ENCODE measurements around the gene CATSPER3. TPM values are rescaled to one million over a fixed set of nuclear protein-coding genes. Genes with fewer than 3 reads are reported as not detected.
A peak's percentile ranks its signal among the peaks of the same experiment; 100 is the strongest.

Gene CATSPER3
- total and polyA plus RNA-seq, 2 experiments from 2014 or later: 0.11 to 0.14 TPM

DNA sequence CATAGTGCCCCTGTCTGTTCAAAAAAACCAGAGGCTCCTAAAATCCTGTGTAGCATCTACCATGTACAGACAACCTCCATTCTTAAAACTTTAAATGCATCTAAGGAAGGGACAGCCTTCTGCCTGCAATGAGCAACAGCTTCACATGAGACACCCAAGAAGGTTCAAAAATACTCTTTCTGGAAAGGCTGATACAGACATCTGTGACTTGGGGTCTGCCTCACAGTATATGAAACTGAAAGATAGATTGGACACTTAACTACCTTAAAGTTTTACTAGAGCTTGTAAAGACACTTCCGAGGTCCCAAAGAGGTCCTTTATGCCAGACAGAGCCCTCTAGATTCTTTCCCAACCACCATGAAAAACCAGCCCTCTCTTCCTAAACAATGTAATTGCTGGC, 28.2 kb upstream of the CATSPER3 start:
- DNase-seq: no peak
- no peaks in the 10 kb centered on the region for H3K4me1 ChIP-seq (ENCODE audit: insufficient read depth)
- no peaks in the 10 kb centered on the region for H3K79me2 ChIP-seq (ENCODE audit: insufficient read depth)
- in situ Hi-C loops (cut with MboI): no loop called here
- H4K20me1 ChIP-seq (ENCODE audit: insufficient read depth): no peaks in the 10 kb centered on the region
- no peaks in the 10 kb centered on the region for H3F3A ChIP-seq (ENCODE audit: insufficient read depth)
- H3K36me3 ChIP-seq (ENCODE audit: low read depth): 0 out of 2 replicates have a peak, but pooled peaks cover 9% of the 10 kb centered on the region
- H3K4me2 ChIP-seq (ENCODE audit: unreplicated experiment): no peak overlapping the region
- no peak overlapping the region for H3K9ac ChIP-seq
- TF ChIP-seq EZH2 (IDR thresholded peaks at IDR 0.05; ENCODE audit: insufficient read depth, poor library complexity, severe bottlenecking) (no peak), EZH2phosphoT487 (IDR thresholded peaks at IDR 0.05; ENCODE audit: insufficient read depth, low read depth) (no peak)
- H3K4me3 ChIP-seq: no peak overlapping the region
- H3K27me3 ChIP-seq (replicated peaks; ENCODE audit: insufficient read depth): no peaks in the 10 kb centered on the region
- no peak overlapping the region for H2AFZ ChIP-seq
- no peak overlapping the region for H3K27ac ChIP-seq
- WGBS, 2 experiments (ENCODE audit: low coverage in 1 of 2, low lambda C conversion rate in 2 of 2, missing lambda C conversion rate in 2 of 2): 88 to 89% methylated on average over 1 of the region's 1 CpG
- H3K9me3 ChIP-seq (ENCODE audit: low read depth): no peaks in the 10 kb centered on the region
- H3K9me2 ChIP-seq (ENCODE audit: insufficient read depth): no peaks in the 10 kb centered on the region

DNA sequence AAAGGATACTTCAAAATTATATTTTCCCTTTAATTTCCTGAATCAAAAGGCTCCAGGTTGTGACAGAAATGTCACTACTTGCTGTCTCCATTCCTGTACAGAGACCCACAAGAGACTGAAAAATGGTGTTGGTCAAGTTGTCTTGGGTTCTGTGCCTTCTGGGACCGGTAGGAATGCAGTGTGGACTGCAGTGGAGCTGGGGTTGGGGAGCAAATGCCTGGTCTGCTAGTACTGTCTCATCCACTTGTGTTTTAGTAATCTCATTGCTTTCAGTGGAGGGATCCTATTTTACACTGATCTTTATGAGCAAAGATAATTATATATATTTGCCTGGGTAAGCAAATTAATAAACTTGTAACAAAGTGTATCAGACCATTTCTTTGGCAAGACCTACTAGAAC, 24.2 kb upstream of the CATSPER3 start:
- no peaks in the 10 kb centered on the region for H3K27me3 ChIP-seq (replicated peaks; ENCODE audit: insufficient read depth)

DNA sequence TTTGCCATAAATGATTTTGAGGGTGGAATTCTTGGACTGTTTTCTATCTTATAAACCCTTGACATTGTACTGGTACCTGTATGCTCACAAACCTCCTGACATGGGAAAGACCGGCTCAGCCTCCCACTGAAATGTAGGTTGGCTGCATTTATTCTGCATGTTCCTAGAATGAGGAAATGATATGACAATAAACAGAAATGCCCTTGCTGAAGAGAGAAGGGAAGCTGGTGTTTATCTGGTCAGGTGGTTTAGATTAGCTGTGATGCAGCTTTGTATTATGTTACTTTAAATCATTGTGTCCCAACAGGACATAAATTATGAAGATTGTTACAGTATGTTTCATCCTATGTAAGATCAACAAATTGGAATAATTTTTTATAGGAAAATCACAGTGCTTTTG, 23.1 kb upstream of the CATSPER3 start:
- Histone ChIP-seq H2AFZ (no peak overlapping the region), H3K4me3 (no peak overlapping the region), H3K9me2 (ENCODE audit: insufficient read depth) (no peaks in the 10 kb centered on the region), H3K36me3 (ENCODE audit: low read depth) (no peaks in the 10 kb centered on the region), H4K20me1 (ENCODE audit: insufficient read depth) (no peaks in the 10 kb centered on the region), H3K9ac (no peak overlapping the region), H3K9me3 (ENCODE audit: low read depth) (no peaks in the 10 kb centered on the region), H3K27ac (no peak overlapping the region), H3K4me2 (ENCODE audit: unreplicated experiment) (no peak overlapping the region), H3K27me3 (replicated peaks; ENCODE audit: insufficient read depth) (no peaks in the 10 kb centered on the region), H3K4me1 (ENCODE audit: insufficient read depth) (no peaks in the 10 kb centered on the region), H3K79me2 (ENCODE audit: insufficient read depth) (no peaks in the 10 kb centered on the region), H3F3A (ENCODE audit: insufficient read depth) (no peaks in the 10 kb centered on the region)
- TF ChIP-seq EZH2 (IDR thresholded peaks at IDR 0.05; ENCODE audit: insufficient read depth, poor library complexity, severe bottlenecking) (no peak), EZH2phosphoT487 (IDR thresholded peaks at IDR 0.05; ENCODE audit: insufficient read depth, low read depth) (no peak)
- in situ Hi-C loops (cut with MboI): no loop called here
- DNase-seq: no peak
- WGBS, 2 experiments (ENCODE audit: low coverage in 1 of 2, low lambda C conversion rate in 2 of 2, missing lambda C conversion rate in 2 of 2): 0 to 9% methylated on average over 1 of the region's 1 CpG

More for the DNA sequence above, 24.2 kb upstream of the CATSPER3 start:
- TF ChIP-seq EZH2 (IDR thresholded peaks at IDR 0.05; ENCODE audit: insufficient read depth, poor library complexity, severe bottlenecking) (no peak), EZH2phosphoT487 (IDR thresholded peaks at IDR 0.05; ENCODE audit: insufficient read depth, low read depth) (no peak)
- Histone ChIP-seq H3K4me2 (ENCODE audit: unreplicated experiment) (no peak overlapping the region), H3K4me3 (no peak overlapping the region), H2AFZ (no peak overlapping the region), H3K36me3 (ENCODE audit: low read depth) (no peaks in the 10 kb centered on the region), H3K9me3 (ENCODE audit: low read depth) (no peaks in the 10 kb centered on the region), H3K79me2 (ENCODE audit: insufficient read depth) (no peaks in the 10 kb centered on the region), H3K27ac (no peak overlapping the region), H3K9ac (no peak overlapping the region), H3F3A (ENCODE audit: insufficient read depth) (no peaks in the 10 kb centered on the region), H3K9me2 (ENCODE audit: insufficient read depth) (no peaks in the 10 kb centered on the region), H4K20me1 (ENCODE audit: insufficient read depth) (no peaks in the 10 kb centered on the region), H3K4me1 (ENCODE audit: insufficient read depth) (no peaks in the 10 kb centered on the region)
- in situ Hi-C loops (cut with MboI): no loop called here
- 63 to 65% methylated on average over 1 of the region's 1 CpG for WGBS, 2 experiments (ENCODE audit: low coverage in 1 of 2, low lambda C conversion rate in 2 of 2, missing lambda C conversion rate in 2 of 2)
- no peak for DNase-seq

DNA sequence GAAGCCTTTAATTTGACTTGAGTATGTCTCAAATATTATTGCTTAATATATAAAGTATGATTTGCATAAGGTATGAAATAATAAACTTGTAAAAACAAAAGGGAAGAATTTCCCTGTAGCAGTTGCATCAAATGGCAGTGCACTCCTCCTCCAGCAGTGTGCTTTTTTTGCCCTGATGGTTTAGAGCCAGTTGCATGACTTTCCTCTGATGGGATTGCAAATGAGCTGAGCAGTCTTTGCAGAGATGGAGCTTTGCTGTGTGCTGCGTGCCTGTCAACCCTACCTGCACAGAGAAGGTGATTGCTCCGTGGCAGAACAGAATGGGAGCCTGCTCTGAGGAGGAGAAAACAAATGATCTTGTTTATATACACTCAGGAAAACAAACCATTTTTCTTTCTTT, 22.7 kb upstream of the CATSPER3 start:
- 93 to 96% methylated on average over 2 of the region's 2 CpGs for WGBS, 2 experiments (ENCODE audit: low coverage in 1 of 2, low lambda C conversion rate in 2 of 2, missing lambda C conversion rate in 2 of 2)
- DNase-seq: peak; percentile 1
- Histone ChIP-seq H3K9me2 (ENCODE audit: insufficient read depth) (no peaks in the 10 kb centered on the region), H3K9ac (no peak overlapping the region), H3K27ac (no peak overlapping the region), H3F3A (ENCODE audit: insufficient read depth) (no peaks in the 10 kb centered on the region), H3K27me3 (replicated peaks; ENCODE audit: insufficient read depth) (no peaks in the 10 kb centered on the region), H3K4me3 (no peak overlapping the region), H4K20me1 (ENCODE audit: insufficient read depth) (no peaks in the 10 kb centered on the region), H3K36me3 (ENCODE audit: low read depth) (no peaks in the 10 kb centered on the region), H2AFZ (no peak overlapping the region), H3K79me2 (ENCODE audit: insufficient read depth) (no peaks in the 10 kb centered on the region), H3K4me2 (ENCODE audit: unreplicated experiment) (no peak overlapping the region), H3K4me1 (ENCODE audit: insufficient read depth) (no peaks in the 10 kb centered on the region), H3K9me3 (ENCODE audit: low read depth) (no peaks in the 10 kb centered on the region)
- in situ Hi-C loops (cut with MboI): no loop called here
- TF ChIP-seq EZH2 (IDR thresholded peaks at IDR 0.05; ENCODE audit: insufficient read depth, poor library complexity, severe bottlenecking) (no peak), EZH2phosphoT487 (IDR thresholded peaks at IDR 0.05; ENCODE audit: insufficient read depth, low read depth) (no peak)

DNA sequence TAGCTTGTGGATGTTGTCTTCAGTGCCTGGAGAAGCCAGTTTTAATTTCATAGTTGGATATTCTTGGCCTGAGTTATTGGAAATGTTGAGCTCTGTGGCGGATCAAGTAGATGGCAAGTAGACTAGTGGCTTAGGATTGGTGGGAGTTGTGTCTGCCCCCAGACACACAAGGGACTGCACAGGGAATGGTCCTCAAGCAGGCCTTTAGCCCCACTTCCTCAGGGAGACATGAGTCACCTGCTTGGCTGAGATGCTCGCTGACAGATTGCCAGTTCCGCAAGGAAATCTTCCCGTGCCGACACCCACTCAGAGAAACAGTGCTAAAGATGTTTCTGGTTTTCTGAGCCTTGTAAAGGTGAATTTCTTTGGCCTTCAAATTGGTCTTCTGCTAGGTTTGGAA, 18.8 kb upstream of the CATSPER3 start:
- Histone ChIP-seq H3K36me3 (ENCODE audit: low read depth) (no peaks in the 10 kb centered on the region), H3K9me2 (ENCODE audit: insufficient read depth) (no peaks in the 10 kb centered on the region), H2AFZ (no peak overlapping the region), H3K9ac (no peak overlapping the region), H3K4me1 (ENCODE audit: insufficient read depth) (no peaks in the 10 kb centered on the region), H3K4me2 (ENCODE audit: unreplicated experiment) (no peak overlapping the region), H3K9me3 (ENCODE audit: low read depth) (no peaks in the 10 kb centered on the region), H3K4me3 (no peak overlapping the region), H4K20me1 (ENCODE audit: insufficient read depth) (no peaks in the 10 kb centered on the region), H3F3A (ENCODE audit: insufficient read depth) (no peaks in the 10 kb centered on the region), H3K27ac (no peak overlapping the region), H3K27me3 (replicated peaks; ENCODE audit: insufficient read depth) (no peaks in the 10 kb centered on the region), H3K79me2 (ENCODE audit: insufficient read depth) (no peaks in the 10 kb centered on the region)
- TF ChIP-seq EZH2 (IDR thresholded peaks at IDR 0.05; ENCODE audit: insufficient read depth, poor library complexity, severe bottlenecking): no peak
- no peak for TF ChIP-seq EZH2phosphoT487 (IDR thresholded peaks at IDR 0.05; ENCODE audit: insufficient read depth, low read depth)
- in situ Hi-C loops (cut with MboI): no loop called here
- peak; percentile 65 for DNase-seq
- 63 to 64% methylated on average over 5 of the region's 5 CpGs for WGBS, 2 experiments (ENCODE audit: low coverage in 1 of 2, low lambda C conversion rate in 2 of 2, missing lambda C conversion rate in 2 of 2)

All from GM23248 (cell line).